ENCODE results near the gene SLC22A15.

Gene SLC22A15

GRCh38 chr1:116099379-116099778, 123.1 kb downstream of the SLC22A15 start:
- Histone ChIP-seq H3K4me3 (replicated peaks; ENCODE audit: low read depth, low read length) (no peak overlapping the region), H3K36me3 (ENCODE audit: control insufficient read depth, insufficient read depth, low read length) (no peaks in the 10 kb centered on the region), H3K27me3 (replicated peaks; ENCODE audit: control insufficient read depth, insufficient read depth, low read length) (no peaks in the 10 kb centered on the region)
- TF ChIP-seq CTCF (IDR thresholded peaks at IDR 0.05; ENCODE audit: insufficient read depth, low read length, poor library complexity, severe bottlenecking), result no peak
- DNase-seq (ENCODE audit: extremely low read depth, insufficient read length), result no peak

- H3K4me3 ChIP-seq (replicated peaks; ENCODE audit: low read depth, low read length), result no peak overlapping the region
- TF ChIP-seq CTCF (IDR thresholded peaks at IDR 0.05; ENCODE audit: insufficient read depth, low read length, poor library complexity, severe bottlenecking), result no peak
- no peaks in the 10 kb centered on the region for H3K27me3 ChIP-seq (replicated peaks; ENCODE audit: control insufficient read depth, insufficient read depth, low read length)
- H3K36me3 ChIP-seq (ENCODE audit: control insufficient read depth, insufficient read depth, low read length), result no peaks in the 10 kb centered on the region
- DNase-seq (ENCODE audit: extremely low read depth, insufficient read length), result no peak
Observed at GRCh38 chr1:116099919-116100318, 123.6 kb downstream of the SLC22A15 start.

GRCh38 chr1:116104667-116105066, 128.4 kb downstream of the SLC22A15 start:
- no peaks in the 10 kb centered on the region for H3K27me3 ChIP-seq (replicated peaks; ENCODE audit: control insufficient read depth, insufficient read depth, low read length)
- no peak overlapping the region for H3K4me3 ChIP-seq (replicated peaks; ENCODE audit: low read depth, low read length)
- no peak for DNase-seq (ENCODE audit: extremely low read depth, insufficient read length)
- no peaks in the 10 kb centered on the region for H3K36me3 ChIP-seq (ENCODE audit: control insufficient read depth, insufficient read depth, low read length)
- TF ChIP-seq CTCF (IDR thresholded peaks at IDR 0.05; ENCODE audit: insufficient read depth, low read length, poor library complexity, severe bottlenecking), result no peak

GRCh38 chr1:116105996-116106395, 129.7 kb downstream of the SLC22A15 start:
- Histone ChIP-seq H3K27me3 (replicated peaks; ENCODE audit: control insufficient read depth, insufficient read depth, low read length) (no peaks in the 10 kb centered on the region), H3K4me3 (replicated peaks; ENCODE audit: low read depth, low read length) (no peak overlapping the region), H3K36me3 (ENCODE audit: control insufficient read depth, insufficient read depth, low read length) (no peaks in the 10 kb centered on the region)
- DNase-seq (ENCODE audit: extremely low read depth, insufficient read length), result no peak
- TF ChIP-seq CTCF (IDR thresholded peaks at IDR 0.05; ENCODE audit: insufficient read depth, low read length, poor library complexity, severe bottlenecking), result no peak

- TF ChIP-seq CTCF (IDR thresholded peaks at IDR 0.05; ENCODE audit: insufficient read depth, low read length, poor library complexity, severe bottlenecking), result no peak
- no peaks in the 10 kb centered on the region for H3K27me3 ChIP-seq (replicated peaks; ENCODE audit: control insufficient read depth, insufficient read depth, low read length)
- no peak overlapping the region for H3K4me3 ChIP-seq (replicated peaks; ENCODE audit: low read depth, low read length)
Observed at GRCh38 chr1:116106646-116107045, 130.3 kb downstream of the SLC22A15 start.

GRCh38 chr1:116107371-116107770, 131.1 kb downstream of the SLC22A15 start:
- no peak overlapping the region for H3K4me3 ChIP-seq (replicated peaks; ENCODE audit: low read depth, low read length)
- no peak for DNase-seq (ENCODE audit: extremely low read depth, insufficient read length)
- no peak for TF ChIP-seq CTCF (IDR thresholded peaks at IDR 0.05; ENCODE audit: insufficient read depth, low read length, poor library complexity, severe bottlenecking)
- no peaks in the 10 kb centered on the region for H3K36me3 ChIP-seq (ENCODE audit: control insufficient read depth, insufficient read depth, low read length)
- H3K27me3 ChIP-seq (replicated peaks; ENCODE audit: control insufficient read depth, insufficient read depth, low read length), result no peaks in the 10 kb centered on the region

More at GRCh38 chr1:116106646-116107045, 130.3 kb downstream of the SLC22A15 start:
- no peak for DNase-seq (ENCODE audit: extremely low read depth, insufficient read length)
- H3K36me3 ChIP-seq (ENCODE audit: control insufficient read depth, insufficient read depth, low read length), result no peaks in the 10 kb centered on the region

Data from GM06990 (cell line).